ENCODE results near the gene RNF20.

GRCh38 chr9:101512116-101512515 is 21.5 kb upstream of the RNF20 start:
- TF ChIP-seq, protein P1, sequence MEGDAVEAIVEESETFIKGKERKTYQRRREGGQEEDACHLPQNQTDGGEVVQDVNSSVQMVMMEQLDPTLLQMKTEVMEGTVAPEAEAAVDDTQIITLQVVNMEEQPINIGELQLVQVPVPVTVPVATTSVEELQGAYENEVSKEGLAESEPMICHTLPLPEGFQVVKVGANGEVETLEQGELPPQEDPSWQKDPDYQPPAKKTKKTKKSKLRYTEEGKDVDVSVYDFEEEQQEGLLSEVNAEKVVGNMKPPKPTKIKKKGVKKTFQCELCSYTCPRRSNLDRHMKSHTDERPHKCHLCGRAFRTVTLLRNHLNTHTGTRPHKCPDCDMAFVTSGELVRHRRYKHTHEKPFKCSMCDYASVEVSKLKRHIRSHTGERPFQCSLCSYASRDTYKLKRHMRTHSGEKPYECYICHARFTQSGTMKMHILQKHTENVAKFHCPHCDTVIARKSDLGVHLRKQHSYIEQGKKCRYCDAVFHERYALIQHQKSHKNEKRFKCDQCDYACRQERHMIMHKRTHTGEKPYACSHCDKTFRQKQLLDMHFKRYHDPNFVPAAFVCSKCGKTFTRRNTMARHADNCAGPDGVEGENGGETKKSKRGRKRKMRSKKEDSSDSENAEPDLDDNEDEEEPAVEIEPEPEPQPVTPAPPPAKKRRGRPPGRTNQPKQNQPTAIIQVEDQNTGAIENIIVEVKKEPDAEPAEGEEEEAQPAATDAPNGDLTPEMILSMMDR (IDR thresholded peaks at IDR 0.05): no peak
- TF ChIP-seq POLR2A (IDR thresholded peaks at IDR 0.05): no peak
